ENCODE measurements around the gene CCDC85B. TPM values are rescaled to one million over a fixed set of nuclear protein-coding genes. Genes with fewer than 3 reads are reported as not detected.

The CCDC85B gene
- total and polyA plus RNA-seq, 2 of the 13 experiments (the other 11 are each of a cell fraction or from before 2014, with no cell fraction given): 8.2 to 19.5 TPM

DNA sequence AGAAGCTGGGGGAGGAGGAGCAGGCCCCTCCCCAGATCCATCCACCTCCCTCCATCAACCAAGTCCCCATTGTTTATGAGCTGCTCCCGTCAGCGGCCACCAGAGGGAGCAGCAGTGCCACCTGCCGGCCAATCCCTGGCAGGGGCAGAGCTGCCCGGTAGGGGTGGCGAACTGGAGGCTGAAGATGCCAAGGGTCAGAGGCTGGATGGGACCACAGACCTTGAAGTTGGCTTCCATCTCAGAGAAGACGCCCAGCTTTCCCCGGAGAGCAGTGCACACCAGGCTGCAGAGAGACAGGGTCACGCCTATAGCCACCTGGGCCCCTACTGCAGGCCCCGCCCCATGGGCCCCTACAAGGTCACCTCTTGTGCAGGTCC, 5.8 kb upstream of the CCDC85B start (continued):
- TF ChIP-seq PHF20 (CRISPR knock-in tag; IDR thresholded peaks at IDR 0.05) (no peak), MAZ (IDR thresholded peaks at IDR 0.05; ENCODE audit: borderline replicate concordance, low read depth, low read length) (0 out of 2 replicates have a peak, but pooled peaks have one; percentile 33), MAZ (CRISPR knock-in tag; IDR thresholded peaks at IDR 0.05; ENCODE audit: low read depth) (peak; percentile 76), CENPX (CRISPR knock-in tag; IDR thresholded peaks at IDR 0.05) (no peak), ZNF879 (CRISPR knock-in tag; IDR thresholded peaks at IDR 0.05) (no peak), ZNF883 (CRISPR knock-in tag; IDR thresholded peaks at IDR 0.05; ENCODE audit: not compliant biosample characterization) (no peak), SRSF4 (IDR thresholded peaks at IDR 0.05; ENCODE audit: low read depth, low read length, poor library complexity, severe bottlenecking) (no peak), ZNF501 (CRISPR knock-in tag; IDR thresholded peaks at IDR 0.05) (peak; percentile 68; the same call in 1 of the 2 replicates), ZNF549 (CRISPR knock-in tag; IDR thresholded peaks at IDR 0.05) (no peak), ZNF362 (CRISPR knock-in tag; IDR thresholded peaks at IDR 0.05; ENCODE audit: borderline replicate concordance) (no peak), SALL2 (CRISPR knock-in tag; IDR thresholded peaks at IDR 0.05) (peak; percentile 56; the same call in 1 of the 2 replicates), SALL1 (CRISPR knock-in tag; IDR thresholded peaks at IDR 0.05) (peak; percentile 74), ZNF350 (CRISPR knock-in tag; IDR thresholded peaks at IDR 0.05; ENCODE audit: borderline replicate concordance, low read depth) (no peak), ATF2 (CRISPR knock-in tag; IDR thresholded peaks at IDR 0.05) (peak; percentile 20; the same call in 1 of the 2 replicates), ZNF430 (CRISPR knock-in tag; IDR thresholded peaks at IDR 0.05) (no peak), TOPORS (CRISPR knock-in tag; IDR thresholded peaks at IDR 0.05) (no peak), ZNF17 (CRISPR knock-in tag; IDR thresholded peaks at IDR 0.05) (no peak), TEAD3 (CRISPR knock-in tag; optimal IDR thresholded peaks at IDR 0.05; ENCODE audit: borderline replicate concordance) (no peak), PITX1 (CRISPR knock-in tag; IDR thresholded peaks at IDR 0.05) (peak; percentile 20; the same call in 1 of the 2 replicates), ZNF235 (CRISPR knock-in tag; IDR thresholded peaks at IDR 0.05; ENCODE audit: borderline replicate concordance) (no peak), HNF4A (CRISPR knock-in tag; IDR thresholded peaks at IDR 0.05) (no peak), YEATS2 (CRISPR knock-in tag; IDR thresholded peaks at IDR 0.05; ENCODE audit: borderline replicate concordance) (no peak), STAG1 (CRISPR knock-in tag; IDR thresholded peaks at IDR 0.05) (peak; percentile 88), JUNB (CRISPR knock-in tag; IDR thresholded peaks at IDR 0.05; ENCODE audit: borderline replicate concordance) (no peak)
- TF ChIP-seq, protein P1, sequence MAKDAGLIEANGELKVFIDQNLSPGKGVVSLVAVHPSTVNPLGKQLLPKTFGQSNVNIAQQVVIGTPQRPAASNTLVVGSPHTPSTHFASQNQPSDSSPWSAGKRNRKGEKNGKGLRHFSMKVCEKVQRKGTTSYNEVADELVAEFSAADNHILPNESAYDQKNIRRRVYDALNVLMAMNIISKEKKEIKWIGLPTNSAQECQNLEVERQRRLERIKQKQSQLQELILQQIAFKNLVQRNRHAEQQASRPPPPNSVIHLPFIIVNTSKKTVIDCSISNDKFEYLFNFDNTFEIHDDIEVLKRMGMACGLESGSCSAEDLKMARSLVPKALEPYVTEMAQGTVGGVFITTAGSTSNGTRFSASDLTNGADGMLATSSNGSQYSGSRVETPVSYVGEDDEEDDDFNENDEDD (CRISPR knock-in tag; IDR thresholded peaks at IDR 0.05; ENCODE audit: borderline replicate concordance): peak; percentile 31; the same call in 1 of the 2 replicates
- TF ChIP-seq, protein P2, sequence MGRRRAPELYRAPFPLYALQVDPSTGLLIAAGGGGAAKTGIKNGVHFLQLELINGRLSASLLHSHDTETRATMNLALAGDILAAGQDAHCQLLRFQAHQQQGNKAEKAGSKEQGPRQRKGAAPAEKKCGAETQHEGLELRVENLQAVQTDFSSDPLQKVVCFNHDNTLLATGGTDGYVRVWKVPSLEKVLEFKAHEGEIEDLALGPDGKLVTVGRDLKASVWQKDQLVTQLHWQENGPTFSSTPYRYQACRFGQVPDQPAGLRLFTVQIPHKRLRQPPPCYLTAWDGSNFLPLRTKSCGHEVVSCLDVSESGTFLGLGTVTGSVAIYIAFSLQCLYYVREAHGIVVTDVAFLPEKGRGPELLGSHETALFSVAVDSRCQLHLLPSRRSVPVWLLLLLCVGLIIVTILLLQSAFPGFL (CRISPR knock-in tag; IDR thresholded peaks at IDR 0.05): no peak

All from HepG2 (cell line).